ENCODE results near the gene SH3PXD2A. TPM values are rescaled to one million over a fixed set of nuclear protein-coding genes. Genes with fewer than 3 reads are reported as not detected.

SH3PXD2A gene
- total and polyA plus RNA-seq, 10 of the 15 experiments (the other 5 are each of a cell fraction or from before 2014, with no cell fraction given), result 0.63 to 14.0 (median 4.4) TPM

GRCh38 chr10:103699611-103700435 lies 155.6 kb downstream of the SH3PXD2A start (continued):
- TF ChIP-seq, protein P1, sequence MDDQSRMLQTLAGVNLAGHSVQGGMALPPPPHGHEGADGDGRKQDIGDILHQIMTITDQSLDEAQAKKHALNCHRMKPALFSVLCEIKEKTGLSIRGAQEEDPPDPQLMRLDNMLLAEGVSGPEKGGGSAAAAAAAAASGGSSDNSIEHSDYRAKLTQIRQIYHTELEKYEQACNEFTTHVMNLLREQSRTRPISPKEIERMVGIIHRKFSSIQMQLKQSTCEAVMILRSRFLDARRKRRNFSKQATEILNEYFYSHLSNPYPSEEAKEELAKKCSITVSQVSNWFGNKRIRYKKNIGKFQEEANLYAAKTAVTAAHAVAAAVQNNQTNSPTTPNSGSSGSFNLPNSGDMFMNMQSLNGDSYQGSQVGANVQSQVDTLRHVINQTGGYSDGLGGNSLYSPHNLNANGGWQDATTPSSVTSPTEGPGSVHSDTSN (IDR thresholded peaks at IDR 0.05; ENCODE audit: insufficient replicate concordance, low read depth, low read length), result no peak
- TF ChIP-seq POLR2AphosphoS2 (IDR thresholded peaks at IDR 0.05; ENCODE audit: low read depth, low read length) (no peak), ATF3 (IDR thresholded peaks at IDR 0.05; ENCODE audit: borderline replicate concordance, extremely low read depth, low read depth, low read length) (no peak), IKZF2 (IDR thresholded peaks at IDR 0.05) (no peak), MYC (IDR thresholded peaks at IDR 0.05; ENCODE audit: insufficient read depth, insufficient read length, insufficient replicate concordance, low read length, severe bottlenecking) (no peak), SKIL (IDR thresholded peaks at IDR 0.05; ENCODE audit: low read depth, poor library complexity, severe bottlenecking) (no peak)

Measured in GM12878 (cell line).